GM23338 (cell line): Measurements from ENCODE around the gene ATP5F1B. TPM values are rescaled to one million over a fixed set of nuclear protein-coding genes. Genes with fewer than 3 reads are reported as not detected.

Experiments
- ATAC-seq: fragments of 200-7000 bp; cut with Tn5 transposase; 3 replicates; pipeline ENCODE4 v1.9.1; 2020
- DNase-seq: peaks from one replicate; pipeline ENCODE4 v3.0.0-alpha.2; 2015; ENCODE audit warnings: low spot score
- H2AFZ ChIP-seq: fragments of 200-600 bp; sonication (generic); 2 replicates; pipeline ENCODE4 v1.8.0; 2016; ENCODE audit warnings: antibody characterized with exemption, mild to moderate bottlenecking, moderate library complexity
- H3F3A ChIP-seq: fragments of 200-600 bp; sonication (generic); replicated peaks from 2 replicates; pipeline ENCODE4 v1.8.0; 2017; ENCODE audit warnings: antibody characterized with exemption, mixed run types, low read depth
- H3K27ac ChIP-seq: fragments of 200-600 bp; sonication (generic); 2 replicates; pipeline ENCODE4 v1.6.1; 2016; ENCODE audit warnings: low read depth
- H3K27me3 ChIP-seq: fragments of 200-600 bp; sonication (generic); 2 replicates; pipeline ENCODE4 v1.8.0; 2016; ENCODE audit warnings: mild to moderate bottlenecking, mixed run types, moderate library complexity; ENCODE audit not compliant: insufficient read depth
- H3K36me3 ChIP-seq: fragments of 200-600 bp; sonication (generic); 2 replicates; pipeline ENCODE4 v1.8.0; 2016; ENCODE audit warnings: mild to moderate bottlenecking; ENCODE audit not compliant: insufficient read depth
- H3K4me1 ChIP-seq: fragments of 200-600 bp; sonication (generic); 2 replicates; pipeline ENCODE4 v1.8.0; 2016; ENCODE audit warnings: mild to moderate bottlenecking, moderate library complexity; ENCODE audit not compliant: insufficient read depth
- H3K4me2 ChIP-seq: fragments of 200-600 bp; sonication (generic); 2 replicates; pipeline ENCODE4 v1.7.1; 2017; ENCODE audit warnings: mixed run types
- H3K4me3 ChIP-seq: fragments of 200-600 bp; sonication (generic); 2 replicates; pipeline ENCODE4 v1.6.1; 2016; ENCODE audit warnings: mixed run types
- H3K79me2 ChIP-seq: fragments of 200-600 bp; sonication (generic); replicated peaks from 2 replicates; pipeline ENCODE4 v1.8.0; 2017; ENCODE audit warnings: mild to moderate bottlenecking; ENCODE audit not compliant: insufficient read depth
- H3K9me2 ChIP-seq: fragments of 200-600 bp; sonication (generic); 2 replicates; pipeline ENCODE4 v1.8.0; 2017; ENCODE audit not compliant: insufficient read depth
- H4K20me1 ChIP-seq: fragments of 200-600 bp; sonication (generic); replicated peaks from 2 replicates; pipeline ENCODE4 v1.8.0; 2017; ENCODE audit warnings: mild to moderate bottlenecking; ENCODE audit not compliant: insufficient read depth
- H3K27ac Mint-ChIP-seq: 2 replicates; pipeline ENCODE4 v1.8.0; 2020; ENCODE audit warnings: inconsistent platforms, mild to moderate bottlenecking, moderate library complexity, mixed read lengths
- H3K27me3 Mint-ChIP-seq: 3 replicates; pipeline ENCODE4 v1.8.0; 2022; ENCODE audit warnings: low read depth, mild to moderate bottlenecking, moderate library complexity, mixed read lengths, inconsistent platforms; ENCODE audit not compliant: insufficient read depth, poor library complexity
- H3K36me3 Mint-ChIP-seq: 3 replicates; pipeline ENCODE4 v1.8.0; 2021; ENCODE audit warnings: low read depth, mild to moderate bottlenecking, inconsistent platforms, moderate library complexity, mixed read lengths
- H3K4me1 Mint-ChIP-seq: 3 replicates; pipeline ENCODE4 v1.8.0; 2020; ENCODE audit warnings: mild to moderate bottlenecking, inconsistent platforms, mixed read lengths
- H3K4me3 Mint-ChIP-seq: 3 replicates; pipeline ENCODE4 v1.8.0; 2021; ENCODE audit warnings: moderate library complexity, mild to moderate bottlenecking, inconsistent platforms, mixed read lengths
- H3K9me3 Mint-ChIP-seq: 3 replicates; pipeline ENCODE4 v1.8.0; 2020; ENCODE audit warnings: moderate library complexity, mild to moderate bottlenecking, inconsistent platforms, mixed read lengths
- CTCF ChIP-seq, 2 experiments: fragments of 200-600 bp in 1 of 2; sonication (generic) in 1 of 2; conservative IDR thresholded peaks; 2 replicates each; pipeline versions ENCODE4 v1.5.1 to v1.6.1; 2016 to 2017; ENCODE audit warnings: antibody characterized with exemption in 2 of 2, low read depth in 2 of 2, mild to moderate bottlenecking in 2 of 2, moderate library complexity in 1 of 2
- EZH2 ChIP-seq: fragments of 200-600 bp; sonication (generic); IDR thresholded peaks from one replicate; pipeline ENCODE4 v1.8.0; 2017; ENCODE audit warnings: antibody characterized with exemption, mild to moderate bottlenecking, low read depth; ENCODE audit not compliant: unreplicated experiment
- JUNB ChIP-seq: IDR thresholded peaks from one replicate; pipeline ENCODE4 v1.6.1; 2016; ENCODE audit warnings: antibody characterized with exemption; ENCODE audit not compliant: unreplicated experiment
- STAT1 ChIP-seq: IDR thresholded peaks from one replicate; pipeline ENCODE4 v1.6.1; 2016; ENCODE audit warnings: antibody characterized with exemption; ENCODE audit not compliant: unreplicated experiment
- ZNF114 ChIP-seq: fragments of 250-450 bp; sonication (Bioruptor Pico); IDR thresholded peaks from 2 replicates; pipeline ENCODE4 v1.5.0; 2020; ENCODE audit warnings: mild to moderate bottlenecking, moderate library complexity
- ZNF331 ChIP-seq: fragments of 250-450 bp; sonication (Bioruptor Pico); IDR thresholded peaks from 2 replicates; pipeline ENCODE4 v1.5.0; 2020; ENCODE audit warnings: low read depth, mild to moderate bottlenecking, moderate library complexity
- ZNF462 ChIP-seq: fragments of 250-450 bp; sonication (Bioruptor Pico); IDR thresholded peaks from 2 replicates; pipeline ENCODE4 v1.5.0; 2020; ENCODE audit warnings: mild to moderate bottlenecking, moderate library complexity
- polyA plus RNA-seq: library from polyadenylated mRNA; unstranded; fragments of >200 nt; fragmentation: Nextera tagmentation; extraction: Ambion mirVana; gene quantifications from 2 replicates; pipeline ENCODE4 v1.2.1, GENCODE V29; 2016
- total RNA-seq: library from RNA; depleted of rRNA; stranded (reverse); fragments of >200 nt; shearing (Covaris generic); gene quantifications from 2 replicates; pipeline ENCODE4 v1.2.3, GENCODE V29; 2014

The ATP5F1B gene
- total and polyA plus RNA-seq, 2 experiments from 2014 or later: 763 to 956 TPM

GRCh38 chr12:56591961-56592360 is 53.8 kb downstream of the ATP5F1B start (continued):
- TF ChIP-seq ZNF462 (CRISPR knock-in tag): no peak

- TF ChIP-seq ZNF331 (no peak), EZH2 (no peak), CTCF (conservative IDR thresholded peaks at IDR 0.05; ENCODE audit: low read depth in 2 of 2) (peak; percentile 8 to 28; a peak in 1 of 4 replicates), STAT1 (no peak), JUNB (no peak), ZNF114 (no peak)
- Mint-ChIP-seq H3K4me3 (no peak overlapping the region), H3K36me3 (peaks cover 3% of the 10 kb centered on the region; the same call in 1 of the 3 replicates), H3K4me1 (peaks cover 50% of the 10 kb centered on the region), H3K27me3 (peaks cover 7% of the 10 kb centered on the region), H3K27ac (no peak overlapping the region), H3K9me3 (no peaks in the 10 kb centered on the region)
- Histone ChIP-seq H3K4me3 (no peak overlapping the region), H3K4me2 (no peak overlapping the region), H3K27ac (peak overlapping the region; percentile 30; the same call in 1 of the 2 replicates), H4K20me1 (0 out of 2 replicates have a peak, but pooled peaks cover 2% of the 10 kb centered on the region), H3K27me3 (no peaks in the 10 kb centered on the region), H3K9me2 (no peaks in the 10 kb centered on the region), H2AFZ (no peak overlapping the region), H3K79me2 (no peaks in the 10 kb centered on the region), H3K4me1 (peaks cover 37% of the 10 kb centered on the region), H3K36me3 (no peaks in the 10 kb centered on the region), H3F3A (0 out of 2 replicates have a peak, but pooled peaks cover 10% of the 10 kb centered on the region)
- peak; percentile 39 for ATAC-seq
- peak; percentile 72 for DNase-seq
These were observed 54.7 kb downstream of the ATP5F1B start for GRCh38 chr12:56591126-56591525.
